HepG2 (cell line): ENCODE measurements around the gene SPDYE11. TPM values are rescaled to one million over a fixed set of nuclear protein-coding genes. Genes with fewer than 3 reads are reported as not detected.
A peak's percentile ranks its signal among the peaks of the same experiment; 100 is the strongest.

Experiments
- CEBPG ChIP-seq: IDR thresholded peaks from 2 replicates; pipeline ENCODE4 v1.6.1; 2016
- FOXK1 ChIP-seq: sonication (generic); formaldehyde crosslinking; IDR thresholded peaks from 2 replicates; pipeline ENCODE4 v1.4.0; 2020; ENCODE audit warnings: low read depth, missing genetic modification reagents, borderline replicate concordance
- HMGXB4 ChIP-seq, 2 experiments: sonication (generic) in 1 of 2; formaldehyde crosslinking in 1 of 2; IDR thresholded peaks; 2 replicates each; pipeline versions ENCODE4 v1.4.0 to v1.6.1; 2018 to 2020; ENCODE audit warnings: missing genetic modification reagents in 2 of 2, borderline replicate concordance in 1 of 2, low read depth in 1 of 2, mild to moderate bottlenecking in 1 of 2, missing biosample characterization in 1 of 2
- KLF15 ChIP-seq: sonication (generic); formaldehyde crosslinking; IDR thresholded peaks from 2 replicates; pipeline ENCODE4 v1.8.1; 2023; ENCODE audit warnings: borderline replicate concordance, mild to moderate bottlenecking, inconsistent platforms, missing genetic modification reagents, mixed read lengths
- RFXANK ChIP-seq: IDR thresholded peaks from 2 replicates; pipeline ENCODE4 v1.6.1; 2016
- UBTF ChIP-seq: sonication (generic); formaldehyde crosslinking; IDR thresholded peaks from 2 replicates; pipeline ENCODE4 v1.4.0; 2020; ENCODE audit warnings: mild to moderate bottlenecking, missing genetic modification reagents
- YEATS2 ChIP-seq: sonication (generic); formaldehyde crosslinking; IDR thresholded peaks from 2 replicates; pipeline ENCODE4 v1.4.0; 2020; ENCODE audit warnings: missing genetic modification reagents, borderline replicate concordance
- ZBTB3 ChIP-seq: sonication (generic); formaldehyde crosslinking; IDR thresholded peaks from 2 replicates; pipeline ENCODE4 v1.4.0; 2020; ENCODE audit warnings: low read depth, mild to moderate bottlenecking, moderate library complexity, missing genetic modification reagents, borderline replicate concordance
- ZBTB38 ChIP-seq: sonication (generic); formaldehyde crosslinking; IDR thresholded peaks from 2 replicates; pipeline ENCODE4 v1.5.1; 2020; ENCODE audit warnings: mild to moderate bottlenecking, missing genetic modification reagents
- ZFX ChIP-seq: sonication (generic); formaldehyde crosslinking; IDR thresholded peaks from 2 replicates; pipeline ENCODE4 v1.4.0; 2020; ENCODE audit warnings: mild to moderate bottlenecking, low read depth, missing genetic modification reagents, moderate library complexity
- ZNF503 ChIP-seq: sonication (generic); formaldehyde crosslinking; IDR thresholded peaks from 2 replicates; pipeline ENCODE4 v1.4.0; 2020; ENCODE audit warnings: missing genetic modification reagents
- ZNF605 ChIP-seq: sonication (generic); formaldehyde crosslinking; IDR thresholded peaks from 2 replicates; pipeline ENCODE4 v1.8.0; 2022; ENCODE audit warnings: mild to moderate bottlenecking, missing genetic modification reagents
- ZNF639 ChIP-seq: conservative IDR thresholded peaks from 2 replicates; pipeline ENCODE4 v1.6.1; 2018; ENCODE audit warnings: missing genetic modification reagents
- polyA plus RNA-seq, 8 experiments: library from polyadenylated mRNA; depleted of rRNA in 3 of 8; stranded (reverse) in 7 of 8; unstranded in 1 of 8; fragments of >200 nt; fragmentation: Illumina TruSeq in 4 of 8; extraction: Trizol in 4 of 8; gene quantifications; 2 replicates each; pipeline versions ENCODE4 v1.2.1 to v1.2.3, GENCODE V29; 2011 to 2016; ENCODE audit warnings: low read depth in 4 of 8, missing spikeins in 1 of 8, mixed read lengths in 1 of 8; ENCODE audit not compliant: insufficient read depth in 1 of 8
- total RNA-seq, 5 experiments: library from RNA; depleted of rRNA; stranded (reverse); fragments of >200 nt; fragmentation: Illumina TruSeq; extraction: Trizol; gene quantifications; 2 replicates each; pipeline ENCODE4 v1.2.3, GENCODE V29; 2016; ENCODE audit warnings: low read depth in 1 of 5
- TF ChIP-seq, protein P1 (sequence below): sonication (generic); formaldehyde crosslinking; IDR thresholded peaks from 2 replicates; pipeline ENCODE4 v1.8.1; 2023; ENCODE audit warnings: mild to moderate bottlenecking, inconsistent platforms, moderate library complexity, missing genetic modification reagents, borderline replicate concordance
- TF ChIP-seq, protein P2 (sequence below): sonication (generic); formaldehyde crosslinking; IDR thresholded peaks from 2 replicates; pipeline ENCODE4 v1.8.0; 2022; ENCODE audit warnings: missing genetic modification reagents, mild to moderate bottlenecking, moderate library complexity, borderline replicate concordance

SPDYE11 gene
- total and polyA plus RNA-seq, 2 of the 13 experiments (the other 11 are each of a cell fraction or from before 2014, with no cell fraction given) = not detected

GRCh38 chr7:73005693-73006447 is 51.8 kb downstream of the SPDYE11 start (continued):
- TF ChIP-seq ZNF639 (CRISPR knock-in tag) = peak; percentile 39; the same call in 1 of the 2 replicates
- TF ChIP-seq ZFX (CRISPR knock-in tag) = peak; percentile 32; the same call in 1 of the 2 replicates
- TF ChIP-seq ZNF605 (CRISPR knock-in tag) = peak; percentile 44; the same call in 1 of the 2 replicates
- TF ChIP-seq, protein P1, sequence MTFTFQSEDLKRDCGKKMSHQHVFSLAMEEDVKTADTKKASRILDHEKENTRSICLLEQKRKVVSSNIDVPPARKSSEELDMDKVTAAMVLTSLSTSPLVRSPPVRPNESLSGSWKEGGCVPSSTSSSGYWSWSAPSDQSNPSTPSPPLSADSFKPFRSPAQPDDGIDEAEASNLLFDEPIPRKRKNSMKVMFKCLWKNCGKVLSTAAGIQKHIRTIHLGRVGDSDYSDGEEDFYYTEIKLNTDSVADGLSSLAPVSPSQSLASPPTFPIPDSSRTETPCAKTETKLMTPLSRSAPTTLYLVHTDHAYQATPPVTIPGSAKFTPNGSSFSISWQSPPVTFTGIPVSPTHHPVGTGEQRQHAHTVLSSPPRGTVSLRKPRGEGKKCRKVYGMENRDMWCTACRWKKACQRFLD (CRISPR knock-in tag) = peak; percentile 43; the same call in 1 of the 2 replicates
- TF ChIP-seq ZBTB3 (CRISPR knock-in tag) = 0 out of 2 replicates have a peak, but pooled peaks have one; percentile 29
- TF ChIP-seq HMGXB4 (CRISPR knock-in tag; IDR thresholded peaks at IDR 0.05; ENCODE audit: borderline replicate concordance in 1 of 2, low read depth in 1 of 2) = peak in 1 of 2 experiments; percentile 70; a peak in 2 of 4 replicates
- TF ChIP-seq ZNF503 (CRISPR knock-in tag) = 0 out of 2 replicates have a peak, but pooled peaks have one; percentile 26
- TF ChIP-seq ZBTB38 (CRISPR knock-in tag) = peak; percentile 44; the same call in 1 of the 2 replicates
- peak; percentile 85; the same call in 1 of the 2 replicates for TF ChIP-seq RFXANK (CRISPR knock-in tag)
- 0 out of 2 replicates have a peak, but pooled peaks have one; percentile 14 for TF ChIP-seq CEBPG (CRISPR knock-in tag)
- TF ChIP-seq, protein P2, sequence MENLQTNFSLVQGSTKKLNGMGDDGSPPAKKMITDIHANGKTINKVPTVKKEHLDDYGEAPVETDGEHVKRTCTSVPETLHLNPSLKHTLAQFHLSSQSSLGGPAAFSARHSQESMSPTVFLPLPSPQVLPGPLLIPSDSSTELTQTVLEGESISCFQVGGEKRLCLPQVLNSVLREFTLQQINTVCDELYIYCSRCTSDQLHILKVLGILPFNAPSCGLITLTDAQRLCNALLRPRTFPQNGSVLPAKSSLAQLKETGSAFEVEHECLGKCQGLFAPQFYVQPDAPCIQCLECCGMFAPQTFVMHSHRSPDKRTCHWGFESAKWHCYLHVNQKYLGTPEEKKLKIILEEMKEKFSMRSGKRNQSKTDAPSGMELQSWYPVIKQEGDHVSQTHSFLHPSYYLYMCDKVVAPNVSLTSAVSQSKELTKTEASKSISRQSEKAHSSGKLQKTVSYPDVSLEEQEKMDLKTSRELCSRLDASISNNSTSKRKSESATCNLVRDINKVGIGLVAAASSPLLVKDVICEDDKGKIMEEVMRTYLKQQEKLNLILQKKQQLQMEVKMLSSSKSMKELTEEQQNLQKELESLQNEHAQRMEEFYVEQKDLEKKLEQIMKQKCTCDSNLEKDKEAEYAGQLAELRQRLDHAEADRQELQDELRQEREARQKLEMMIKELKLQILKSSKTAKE = 0 out of 2 replicates have a peak, but pooled peaks have one; percentile 20
- peak; percentile 32; the same call in 1 of the 2 replicates for TF ChIP-seq FOXK1 (CRISPR knock-in tag)
- TF ChIP-seq YEATS2 (CRISPR knock-in tag) = peak; percentile 41; the same call in 1 of the 2 replicates
- TF ChIP-seq KLF15 = 0 out of 2 replicates have a peak, but pooled peaks have one; percentile 11
- TF ChIP-seq UBTF (CRISPR knock-in tag) = peak; percentile 54; the same call in 1 of the 2 replicates
